SK-N-SH treated with all-trans-retinoic acid at 6 μM for 48 hours (cell line): ENCODE data around the gene KRT82.
"Not testable (repeated sequence)": the region's sequence is repeated elsewhere in the genome, so short reads cannot be mapped to it uniquely, and the experiment has no call there.

Source experiments
- CSDC2 ChIP-seq: fragments of 250-450 bp; sonication (Bioruptor Pico); IDR thresholded peaks from 2 replicates; pipeline ENCODE4 v1.5.0; 2020; ENCODE audit warnings: mild to moderate bottlenecking, moderate library complexity
- ESRRG ChIP-seq: fragments of 250-450 bp; sonication (Bioruptor Pico); IDR thresholded peaks from 2 replicates; pipeline ENCODE4 v1.6.1; 2021; ENCODE audit warnings: mild to moderate bottlenecking
- ISL1 ChIP-seq: fragments of 250-450 bp; sonication (Bioruptor Pico); IDR thresholded peaks from 2 replicates; pipeline ENCODE4 v2.1.2; 2022; ENCODE audit warnings: mild to moderate bottlenecking, moderate library complexity
- PPARA ChIP-seq: fragments of 250-450 bp; sonication (Bioruptor Pico); IDR thresholded peaks from 2 replicates; pipeline ENCODE4 v1.5.0; 2020; ENCODE audit warnings: mild to moderate bottlenecking, borderline replicate concordance
- RARB ChIP-seq: fragments of 250-450 bp; sonication (Bioruptor Pico); IDR thresholded peaks from 2 replicates; pipeline ENCODE4 v1.8.0; 2021; ENCODE audit warnings: mild to moderate bottlenecking, moderate library complexity
- SNAI2 ChIP-seq: fragments of 250-450 bp; sonication (Bioruptor Pico); IDR thresholded peaks from 2 replicates; pipeline ENCODE4 v1.5.0; 2020; ENCODE audit warnings: mild to moderate bottlenecking, moderate library complexity
- ZFP30 ChIP-seq: fragments of 450-650 bp; formaldehyde crosslinking; IDR thresholded peaks from 2 replicates; pipeline ENCODE4 v1.5.0; 2022; ENCODE audit warnings: mild to moderate bottlenecking, moderate library complexity
- ZNF565 ChIP-seq: fragments of 450-650 bp; formaldehyde crosslinking; conservative IDR thresholded peaks from 2 replicates; pipeline ENCODE4 v1.5.0; 2020; ENCODE audit warnings: low read depth, mild to moderate bottlenecking, moderate library complexity
- ZNF70 ChIP-seq: fragments of 450-650 bp; formaldehyde crosslinking; IDR thresholded peaks from 2 replicates; pipeline ENCODE4 v1.5.0; 2020; ENCODE audit warnings: mild to moderate bottlenecking, moderate library complexity
- TF ChIP-seq, protein P1 (sequence below): fragments of 250-450 bp; sonication (Bioruptor Pico); IDR thresholded peaks from 2 replicates; pipeline ENCODE4 v1.5.0; 2020; ENCODE audit warnings: mild to moderate bottlenecking, moderate library complexity

- TF ChIP-seq ZNF70; ZNF565 (CRISPR knock-in tag); PPARA (CRISPR knock-in tag); ZFP30 (CRISPR knock-in tag); ISL1 (CRISPR knock-in tag); ESRRG (CRISPR knock-in tag); CSDC2 (CRISPR knock-in tag); SNAI2 (CRISPR knock-in tag); RARB (CRISPR knock-in tag): not testable (repeated sequence)
- TF ChIP-seq, protein P1, sequence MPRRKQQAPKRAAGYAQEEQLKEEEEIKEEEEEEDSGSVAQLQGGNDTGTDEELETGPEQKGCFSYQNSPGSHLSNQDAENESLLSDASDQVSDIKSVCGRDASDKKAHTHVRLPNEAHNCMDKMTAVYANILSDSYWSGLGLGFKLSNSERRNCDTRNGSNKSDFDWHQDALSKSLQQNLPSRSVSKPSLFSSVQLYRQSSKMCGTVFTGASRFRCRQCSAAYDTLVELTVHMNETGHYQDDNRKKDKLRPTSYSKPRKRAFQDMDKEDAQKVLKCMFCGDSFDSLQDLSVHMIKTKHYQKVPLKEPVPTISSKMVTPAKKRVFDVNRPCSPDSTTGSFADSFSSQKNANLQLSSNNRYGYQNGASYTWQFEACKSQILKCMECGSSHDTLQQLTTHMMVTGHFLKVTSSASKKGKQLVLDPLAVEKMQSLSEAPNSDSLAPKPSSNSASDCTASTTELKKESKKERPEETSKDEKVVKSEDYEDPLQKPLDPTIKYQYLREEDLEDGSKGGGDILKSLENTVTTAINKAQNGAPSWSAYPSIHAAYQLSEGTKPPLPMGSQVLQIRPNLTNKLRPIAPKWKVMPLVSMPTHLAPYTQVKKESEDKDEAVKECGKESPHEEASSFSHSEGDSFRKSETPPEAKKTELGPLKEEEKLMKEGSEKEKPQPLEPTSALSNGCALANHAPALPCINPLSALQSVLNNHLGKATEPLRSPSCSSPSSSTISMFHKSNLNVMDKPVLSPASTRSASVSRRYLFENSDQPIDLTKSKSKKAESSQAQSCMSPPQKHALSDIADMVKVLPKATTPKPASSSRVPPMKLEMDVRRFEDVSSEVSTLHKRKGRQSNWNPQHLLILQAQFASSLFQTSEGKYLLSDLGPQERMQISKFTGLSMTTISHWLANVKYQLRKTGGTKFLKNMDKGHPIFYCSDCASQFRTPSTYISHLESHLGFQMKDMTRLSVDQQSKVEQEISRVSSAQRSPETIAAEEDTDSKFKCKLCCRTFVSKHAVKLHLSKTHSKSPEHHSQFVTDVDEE: not testable (repeated sequence)
Measured at GRCh38 chr12:52447196-52447595, 41.1 kb upstream of the KRT82 start.
